HG02970 (cell line): ENCODE results near the gene UBE2QL1.

Experiments
- ATAC-seq: cut with Tn5 transposase; IDR thresholded peaks from one replicate; pipeline ENCODE4 v1.9.1; 2021; ENCODE audit warnings: mild to moderate bottlenecking, moderate library complexity, moderate number of reproducible peaks; ENCODE audit not compliant: unreplicated experiment, low FRiP score

UBE2QL1 gene

GRCh38 chr5:6518298-6519057 is 69.8 kb downstream of the UBE2QL1 start:
- no peak for ATAC-seq

- ATAC-seq, result no peak
Observed at GRCh38 chr5:6520201-6520600, 71.5 kb downstream of the UBE2QL1 start.

- ATAC-seq, result no peak
Observed at GRCh38 chr5:6522331-6522730, 73.7 kb downstream of the UBE2QL1 start.

- no peak for ATAC-seq
Observed at GRCh38 chr5:6522923-6523322, 74.3 kb downstream of the UBE2QL1 start.

- no peak for ATAC-seq
Observed at GRCh38 chr5:6525422-6525821, 76.8 kb downstream of the UBE2QL1 start.

GRCh38 chr5:6525910-6526309 is 77.3 kb downstream of the UBE2QL1 start:
- no peak for ATAC-seq

GRCh38 chr5:6527749-6528455 is 79.2 kb downstream of the UBE2QL1 start:
- ATAC-seq, result no peak

GRCh38 chr5:6535594-6535993 is 86.9 kb downstream of the UBE2QL1 start:
- ATAC-seq, result no peak

GRCh38 chr5:6539060-6539459 is 90.4 kb downstream of the UBE2QL1 start:
- no peak for ATAC-seq

- no peak for ATAC-seq
Observed at GRCh38 chr5:6540111-6540827, 91.6 kb downstream of the UBE2QL1 start.

GRCh38 chr5:6541256-6542013 is 92.8 kb downstream of the UBE2QL1 start:
- ATAC-seq, result no peak

- ATAC-seq, result no peak
Observed at GRCh38 chr5:6542421-6543345, 94.0 kb downstream of the UBE2QL1 start.

- ATAC-seq, result no peak
Observed at GRCh38 chr5:6543346-6543730, 94.7 kb downstream of the UBE2QL1 start.

GRCh38 chr5:6543830-6544560 is 95.3 kb downstream of the UBE2QL1 start:
- ATAC-seq, result no peak
